GM12878 (cell line): Measurements from ENCODE around the gene HIVEP2. TPM values are rescaled to one million over a fixed set of nuclear protein-coding genes. Genes with fewer than 3 reads are reported as not detected.

ENCODE experiments used
- ATAC-seq: fragments of 200-7000 bp; cut with Tn5 transposase; 3 replicates; pipeline ENCODE4 v1.9.1; 2020; ENCODE audit warnings: mild to moderate bottlenecking, moderate library complexity
- BruUV-seq: library from RNA; stranded (reverse); fragments of 400-500 nt; replicated peaks from 2 replicates; lab custom pipeline; 2021; lab: Mats Ljungman, UMichigan
- CTCF ChIA-PET: fragments of 300-600 bp; sonication (Branson Sonifier 250); formaldehyde crosslinking; extraction: SDS; loops from one replicate; lab custom pipeline; 2021; ENCODE audit warnings: inconsistent platforms; lab: Yijun Ruan, JAX
- POLR2A ChIA-PET: fragments of 350-600 bp; formaldehyde crosslinking; extraction: SDS; loops from one replicate; lab custom pipeline; 2021; ENCODE audit warnings: inconsistent platforms; lab: Charles Lee
- RAD21 ChIA-PET: fragments of 300-600 bp; sonication (Branson Sonifier 250); formaldehyde crosslinking; loops from one replicate; lab custom pipeline; 2023; ENCODE audit warnings: antibody characterized with exemption; ENCODE audit not compliant: unreplicated experiment; lab: Charles Lee
- SMC1A ChIA-PET: fragments of 300-600 bp; sonication (Branson Sonifier 250); formaldehyde crosslinking; loops from one replicate; lab custom pipeline; 2023; ENCODE audit not compliant: unreplicated experiment, uncharacterized antibody; lab: Charles Lee
- DNase-seq: peaks from one replicate; pipeline ENCODE4 v3.0.0-alpha.2; 2011; ENCODE audit warnings: low read depth, low spot score
- FAIRE-seq: peaks from 3 replicates; lab custom pipeline; 2011; peaks lifted over from hg19 to GRCh38; lab: Jason Lieb, UNC
- H2AFZ ChIP-seq: 2 replicates; pipeline ENCODE4 v1.6.0; 2011; ENCODE audit warnings: low read depth, low read length, control low read depth; ENCODE audit not compliant: control insufficient read depth
- H3K27ac ChIP-seq: 2 replicates; pipeline ENCODE4 v1.5.1; 2011; ENCODE audit warnings: control low read depth; ENCODE audit not compliant: control insufficient read depth, insufficient read depth
- H3K27me3 ChIP-seq, 2 experiments: replicated peaks in 1 of 2; 2 replicates each; pipeline versions ENCODE4 v1.6.0 to v1.6.1; 2011; ENCODE audit warnings: low read length in 1 of 2; ENCODE audit not compliant: control insufficient read depth in 2 of 2, insufficient read depth in 2 of 2
- H3K36me3 ChIP-seq, 2 experiments: 2 replicates each; pipeline ENCODE4 v1.5.1; 2011; ENCODE audit warnings: low read length in 1 of 2; ENCODE audit not compliant: control insufficient read depth in 2 of 2, insufficient read depth in 2 of 2
- H3K4me1 ChIP-seq: 2 replicates; pipeline ENCODE4 v1.6.1; 2011; ENCODE audit warnings: mild to moderate bottlenecking, low read length, moderate library complexity, mixed read lengths; ENCODE audit not compliant: control insufficient read depth, insufficient read depth
- H3K4me2 ChIP-seq: 2 replicates; pipeline ENCODE4 v1.6.0; 2011; ENCODE audit warnings: control low read depth; ENCODE audit not compliant: control insufficient read depth, insufficient read depth
- H3K4me3 ChIP-seq: fragments of 200-600 bp; sonication (generic); 2 replicates; pipeline ENCODE4 v1.5.1; 2016
- H3K79me2 ChIP-seq: 2 replicates; pipeline ENCODE4 v1.6.0; 2011; ENCODE audit warnings: low read length; ENCODE audit not compliant: control insufficient read depth, insufficient read depth
- H3K9ac ChIP-seq: 2 replicates; pipeline ENCODE4 v1.8.0; 2011; ENCODE audit warnings: low read length, control low read depth, mixed read lengths; ENCODE audit not compliant: control insufficient read depth, insufficient read depth
- H3K9me3 ChIP-seq: replicated peaks from 3 replicates; pipeline ENCODE4 v1.5.1; 2011; ENCODE audit warnings: mild to moderate bottlenecking, low read length; ENCODE audit not compliant: control insufficient read depth, insufficient read depth
- H4K20me1 ChIP-seq: 2 replicates; pipeline ENCODE4 v1.6.0; 2011; ENCODE audit not compliant: control insufficient read depth, insufficient read depth
- EZH2 ChIP-seq: IDR thresholded peaks from 2 replicates; pipeline ENCODE4 v1.6.1; 2012; ENCODE audit warnings: low read depth, mild to moderate bottlenecking, control low read depth, inconsistent platforms, low read length, borderline replicate concordance; ENCODE audit not compliant: control insufficient read depth
- FOS ChIP-seq: IDR thresholded peaks from 3 replicates; pipeline ENCODE4 v1.6.1; 2011; ENCODE audit warnings: borderline replicate concordance; ENCODE audit not compliant: insufficient read length; ENCODE audit errors: extremely low read depth
- FOXK2 ChIP-seq: fragments of 450-650 bp; IDR thresholded peaks from 2 replicates; pipeline ENCODE4 v1.6.1; 2017; ENCODE audit warnings: mild to moderate bottlenecking, moderate library complexity
- IRF4 ChIP-seq: IDR thresholded peaks from 2 replicates; pipeline ENCODE4 v1.6.1; 2011; ENCODE audit warnings: low read depth, low read length
- NBN ChIP-seq: fragments of 450-650 bp; IDR thresholded peaks from 2 replicates; pipeline ENCODE4 v1.6.1; 2016
- PBX3 ChIP-seq: IDR thresholded peaks from 2 replicates; pipeline ENCODE4 v1.6.1; 2011; ENCODE audit warnings: mild to moderate bottlenecking, low read depth, low read length, moderate library complexity; ENCODE audit not compliant: insufficient replicate concordance
- POLR2A ChIP-seq: IDR thresholded peaks from 2 replicates; pipeline ENCODE4 v1.6.1; 2011; ENCODE audit warnings: low read depth, mild to moderate bottlenecking, low read length
- POLR2AphosphoS5 ChIP-seq: IDR thresholded peaks from 2 replicates; pipeline ENCODE4 v1.6.1; 2011; ENCODE audit warnings: mild to moderate bottlenecking, low read length, inconsistent platforms
- RB1 ChIP-seq: fragments of 450-650 bp; formaldehyde crosslinking; IDR thresholded peaks from 2 replicates; pipeline ENCODE4 v1.6.1; 2017; ENCODE audit warnings: mild to moderate bottlenecking, borderline replicate concordance
- USF2 ChIP-seq: IDR thresholded peaks from 2 replicates; pipeline ENCODE4 v1.6.1; 2011; ENCODE audit warnings: low read depth, low read length, improper control_type of control experiment, borderline replicate concordance
- WGBS: methylation state at CpG from one replicate; pipeline ENCODE4 v1.1.6; 2016; ENCODE audit warnings: low lambda C conversion rate; ENCODE audit not compliant: insufficient replicate concordance, insufficient coverage; ENCODE audit errors: missing lambda C conversion rate; 5-methylcytosine and 5-hydroxymethylcytosine counted together
- in situ Hi-C: fragments of 300-500 bp; cut with MboI; formaldehyde crosslinking; loops from 9 replicates; pipeline ENCODE4 v1.14.3; 2018; ENCODE audit warnings: mixed read lengths
- intact Hi-C: fragments of 100-400 bp; cut with micrococcal nuclease; formaldehyde crosslinking; loops from one replicate; pipeline ENCODE4 v1.14.2; 2022; ENCODE audit not compliant: unreplicated experiment
- polyA plus RNA-seq, 11 experiments: library from polyadenylated mRNA; depleted of rRNA in 4 of 11; unstranded in 6 of 11; stranded (reverse) in 5 of 11; fragments of >200 nt; fragmentation: Nextera tagmentation in 4 of 11; fragmentation: Illumina TruSeq in 1 of 11; extraction: Ambion mirVana in 4 of 11; extraction: Trizol in 1 of 11; gene quantifications; 1 replicate in 1 of 11; 2 replicates in 10 of 11; pipeline versions ENCODE4 v1.2.1 to v1.2.3, GENCODE V29; 2011 to 2016; ENCODE audit warnings: inconsistent platforms in 2 of 11, missing spikeins in 2 of 11, low read depth in 1 of 11
- total RNA-seq, 4 experiments: library from RNA; depleted of rRNA in 3 of 4; stranded (reverse); fragments of >200 nt in 3 of 4; fragmentation: Illumina TruSeq in 1 of 4; extraction: Trizol in 1 of 4; gene quantifications; 2 replicates each; pipeline versions ENCODE4 v1.2.1 to v1.2.3, GENCODE V29; 2013 to 2021

The HIVEP2 gene
- total and polyA plus RNA-seq, 10 of the 15 experiments (the other 5 are each of a cell fraction or from before 2014, with no cell fraction given): 1.2 to 15.7 (median 10.2) TPM

GRCh38 chr6:142816486-142816885, 128.5 kb downstream of the HIVEP2 start:
- no peaks in the 10 kb centered on the region for H4K20me1 ChIP-seq
- CTCF ChIA-PET: interaction anchor here (0.9 to 1.6 kb wide), 6 partner anchors 10 to 74 kb away, joined by 3 to 7 read pairs (median 4); no protein-coding TSS in a partner anchor
- in situ Hi-C loops: no loop called here
- H3K27ac ChIP-seq: no peak overlapping the region
- H2AFZ ChIP-seq: no peak overlapping the region
- no peak overlapping the region for H3K4me2 ChIP-seq
- POLR2A ChIA-PET: interaction anchor here (0.7 to 1.6 kb wide), 4 partner anchors 12 to 38 kb away, joined by 3 to 4 read pairs (median 3); no protein-coding TSS in a partner anchor
- FAIRE-seq (no peak), ATAC-seq (no peak), DNase-seq (no peak)
- SMC1A ChIA-PET: interaction anchor here (0.7 to 16.8 kb wide), 16 partner anchors 13 to 136 kb away, joined by 3 to 201 read pairs (median 4); no protein-coding TSS in a partner anchor
- RAD21 ChIA-PET: interaction anchor here (0.8 to 15.5 kb wide), 10 partner anchors 9 to 69 kb away, joined by 3 to 374 read pairs (median 6); no protein-coding TSS in a partner anchor
- peaks cover 0 to 3% of the 10 kb centered on the region in 2 experiments; a peak in 1 of 4 replicates for H3K36me3 ChIP-seq
- no peaks in the 10 kb centered on the region for H3K9me3 ChIP-seq
- no peak overlapping the region for H3K9ac ChIP-seq
- intact Hi-C loops: no loop called here
- no peak for TF ChIP-seq IRF4
- no peak for TF ChIP-seq PBX3
- no peak for TF ChIP-seq EZH2
- no peak for TF ChIP-seq FOS
- no peak for TF ChIP-seq POLR2A
- no peak for TF ChIP-seq USF2
- TF ChIP-seq FOXK2: no peak
- no peak for TF ChIP-seq POLR2AphosphoS5
- TF ChIP-seq NBN: no peak
- no peak for TF ChIP-seq RB1
- 100% methylated on average over 4 of the region's 4 CpGs for WGBS
- no TSS peak for BruUV-seq
- no peaks in the 10 kb centered on the region for H3K27me3 ChIP-seq
- peaks cover 29% of the 10 kb centered on the region for H3K4me1 ChIP-seq
- no peak overlapping the region for H3K4me3 ChIP-seq
- H3K79me2 ChIP-seq: peaks cover 37% of the 10 kb centered on the region
